HG03159 (cell line): Measurements from ENCODE around the gene CNOT1.
A peak's percentile ranks its signal among the peaks of the same experiment; 100 is the strongest.
"Not testable (repeated sequence)": the region's sequence is repeated elsewhere in the genome, so short reads cannot be mapped to it uniquely, and the experiment has no call there.

Source experiments
- ATAC-seq: cut with Tn5 transposase; IDR thresholded peaks from one replicate; pipeline ENCODE4 v1.9.1; 2021; ENCODE audit warnings: mild to moderate bottlenecking, moderate library complexity; ENCODE audit not compliant: unreplicated experiment

The CNOT1 gene

GRCh38 chr16:58503863-58504688 is 125.5 kb downstream of the CNOT1 start:
- ATAC-seq: no peak

DNA sequence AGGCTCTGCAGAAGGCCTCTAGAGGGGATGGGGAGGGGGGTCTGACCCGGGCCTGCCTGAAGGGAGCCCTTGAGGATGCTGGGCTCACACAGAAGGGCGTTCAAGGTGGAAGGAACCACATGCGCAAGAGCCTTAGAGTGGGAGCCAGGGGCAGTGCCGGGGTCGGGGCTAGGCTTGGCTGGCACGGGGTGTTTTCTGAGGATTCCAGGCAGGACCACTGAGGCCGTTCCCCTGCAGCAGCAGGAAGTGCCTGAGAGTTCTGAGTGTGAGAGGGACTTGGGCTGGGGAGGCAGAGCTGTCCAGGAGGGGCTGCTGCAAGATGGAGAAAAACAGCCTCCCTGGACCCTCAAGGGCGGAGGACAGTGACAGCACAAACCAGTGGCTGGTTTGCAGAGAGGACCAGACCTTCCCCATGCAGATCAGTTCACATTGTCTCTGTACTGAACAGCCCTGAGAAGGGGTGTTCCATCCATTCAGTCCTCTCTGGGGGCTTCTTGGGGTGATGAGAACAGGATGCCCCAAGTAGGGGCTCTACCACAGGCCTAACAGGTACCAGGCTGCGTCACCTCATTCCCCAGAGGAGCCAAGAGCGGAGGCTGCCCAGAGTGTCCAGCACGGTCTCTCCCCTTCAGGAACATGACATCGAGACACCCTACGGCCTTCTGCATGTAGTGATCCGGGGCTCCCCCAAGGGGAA is 126.3 kb downstream of the CNOT1 start:
- ATAC-seq: no peak

GRCh38 chr16:58502217-58502921 is 127.3 kb downstream of the CNOT1 start:
- ATAC-seq: no peak

DNA sequence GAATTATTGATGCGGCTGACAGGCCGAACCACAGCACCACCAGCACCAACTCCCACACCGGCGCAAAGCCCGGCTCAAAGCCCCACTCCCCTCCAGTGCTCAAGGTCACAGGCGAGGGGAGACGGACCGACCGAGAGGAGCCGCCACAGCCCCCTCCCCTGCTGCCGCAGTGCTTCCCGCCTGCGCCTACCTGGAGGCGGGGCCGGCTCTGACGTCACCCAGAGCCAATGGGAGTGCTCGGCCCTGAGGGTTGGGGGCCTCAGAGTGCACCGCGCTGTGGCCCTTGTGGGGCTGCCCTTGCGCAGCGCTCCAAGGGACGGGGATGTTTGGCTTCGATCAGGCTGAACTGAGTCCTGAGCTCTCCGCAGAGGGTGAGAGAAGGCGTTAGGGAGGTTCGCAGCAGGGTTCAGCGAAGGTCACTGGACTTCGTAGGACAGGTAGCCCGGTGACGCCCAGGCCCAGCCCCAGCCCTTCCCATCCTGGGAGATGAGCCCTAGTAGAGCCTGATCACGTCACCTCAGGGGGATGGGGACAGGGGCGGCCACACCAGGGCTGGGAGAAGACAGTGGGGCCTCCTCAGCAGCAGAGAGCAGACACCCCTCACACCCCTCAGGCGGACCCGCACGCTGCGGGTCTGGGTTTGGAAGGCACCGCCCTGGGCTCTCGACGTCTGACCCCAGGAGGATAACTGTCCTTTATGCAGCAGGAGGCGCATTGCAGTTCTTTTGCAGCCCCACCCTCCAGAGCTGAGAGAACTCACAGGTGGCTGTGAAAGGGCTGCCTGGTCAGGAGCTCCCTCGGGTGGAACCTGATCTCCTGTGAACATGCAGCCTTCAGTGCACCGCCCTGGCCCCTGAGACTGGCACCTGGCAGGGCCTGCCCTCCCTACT is 128.1 kb downstream of the CNOT1 start:
- no peak for ATAC-seq

- ATAC-seq: no peak
These were observed 129.0 kb downstream of the CNOT1 start for GRCh38 chr16:58500430-58501241.

- ATAC-seq: no peak
These were observed 129.8 kb downstream of the CNOT1 start, which contains the start of gene NDRG4 for GRCh38 chr16:58499615-58500351. NDRG4 (plus strand) TSS chr16:58500143; CDS start chr16:58500249, 106 bp downstream.

- no peak for ATAC-seq
These were observed 130.5 kb downstream of the CNOT1 start for GRCh38 chr16:58499092-58499511.

GRCh38 chr16:58498341-58499091 is 131.1 kb downstream of the CNOT1 start:
- ATAC-seq: no peak

DNA sequence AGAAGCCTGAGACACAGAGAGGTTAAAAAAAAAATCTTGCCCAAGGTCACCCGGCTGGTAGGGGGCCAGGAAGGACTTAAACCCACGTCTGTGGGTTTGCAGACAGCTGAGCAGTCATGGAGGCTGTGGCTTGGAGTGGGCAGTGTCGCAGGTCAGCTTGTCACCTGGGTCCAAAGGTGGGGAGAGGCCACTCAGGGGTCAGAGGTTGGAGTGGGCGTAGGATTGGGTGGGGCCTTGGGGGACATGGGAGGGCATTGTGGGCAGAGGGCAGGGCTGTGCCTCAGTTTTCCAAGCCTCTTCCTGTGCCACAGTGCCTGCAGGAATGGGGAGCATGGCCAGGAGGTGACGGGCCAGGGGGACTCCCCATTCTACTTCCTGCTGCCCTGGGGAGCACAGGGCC is 131.7 kb downstream of the CNOT1 start:
- ATAC-seq: no peak

DNA sequence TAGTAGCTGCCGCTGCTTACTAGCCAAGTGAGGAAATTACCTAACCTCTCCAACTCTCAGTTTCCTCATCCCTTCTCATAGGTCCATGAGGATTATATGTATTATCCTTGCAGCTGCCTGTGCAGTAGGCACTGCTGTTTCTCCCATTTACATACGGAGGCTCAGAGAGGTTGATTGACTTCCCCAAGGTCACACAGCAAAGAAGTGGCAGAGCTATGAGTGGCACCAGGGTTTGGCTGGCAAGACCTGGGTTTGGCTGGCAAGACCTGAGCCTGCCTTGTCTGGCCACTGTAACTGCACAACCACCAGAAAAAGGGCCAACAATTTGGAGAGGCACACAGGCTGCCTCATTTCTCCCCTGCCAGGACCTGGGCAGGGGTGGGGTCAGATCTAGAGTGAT is 132.2 kb downstream of the CNOT1 start:
- no peak for ATAC-seq

DNA sequence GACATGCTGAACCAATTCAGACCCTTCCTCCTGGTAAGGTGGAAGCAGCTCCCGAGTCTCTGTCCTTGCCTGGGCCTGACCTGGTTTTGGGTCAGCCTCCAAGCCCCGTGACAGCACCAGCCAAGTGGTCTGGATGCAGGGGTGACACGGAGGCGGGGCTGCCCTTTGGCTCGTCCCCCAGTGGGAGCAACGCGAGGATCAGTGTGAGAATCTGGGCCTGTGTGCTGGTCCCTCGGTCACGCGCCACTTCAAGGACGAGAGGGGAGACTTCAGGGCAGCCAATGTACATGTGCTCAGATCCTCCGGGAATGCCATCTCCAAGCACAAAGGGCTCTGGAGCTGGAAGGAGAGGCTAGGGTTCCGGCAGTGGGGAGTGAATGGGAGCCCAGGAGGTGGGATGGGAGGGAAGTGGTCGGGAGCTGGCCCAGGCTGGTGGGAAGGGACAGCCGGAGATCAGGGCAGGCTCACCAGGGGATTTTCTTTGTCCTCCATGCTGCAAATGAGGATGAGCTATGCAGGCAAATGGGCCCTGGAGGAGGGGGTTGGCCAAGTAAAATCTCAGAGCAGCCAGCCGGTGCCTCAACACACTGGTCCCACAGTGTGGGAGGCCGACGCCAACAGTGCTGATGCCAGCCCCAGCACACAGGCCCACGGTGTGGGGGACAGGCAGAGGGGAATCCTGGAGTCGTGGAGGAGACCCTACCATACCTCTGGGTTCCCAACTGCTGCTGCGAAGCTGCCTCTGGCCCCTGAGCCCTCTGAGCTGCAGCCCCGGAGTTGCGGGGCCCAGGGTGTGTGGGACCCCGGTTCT is 133.9 kb downstream of the CNOT1 start:
- no peak for ATAC-seq

DNA sequence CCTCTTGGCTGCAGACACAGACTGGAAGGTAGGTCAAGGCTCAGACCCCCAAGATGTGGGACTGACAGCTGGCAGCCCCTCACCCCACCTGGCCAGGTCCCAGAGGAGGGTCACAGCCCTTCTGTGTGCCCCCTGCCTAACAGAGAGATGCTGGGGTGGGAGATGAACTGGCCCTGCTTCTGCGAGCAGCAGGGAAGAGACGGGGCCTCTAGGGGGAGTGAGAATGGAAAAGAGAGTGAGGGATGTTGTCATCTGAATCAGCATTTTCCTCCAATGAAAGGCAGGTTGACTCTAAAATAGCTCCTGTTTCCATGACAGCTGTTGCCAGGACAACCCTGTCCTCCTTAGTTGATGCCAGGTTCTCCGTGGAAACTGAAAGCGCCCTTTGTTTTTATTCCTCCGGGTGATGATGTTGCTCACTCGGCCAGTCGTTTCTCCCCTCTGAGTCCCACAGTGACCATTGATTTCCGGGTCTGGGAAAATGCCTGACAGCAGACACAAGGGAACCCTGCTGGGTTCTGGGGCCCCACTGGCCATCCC is 134.6 kb downstream of the CNOT1 start:
- peak; percentile 64 for ATAC-seq

GRCh38 chr16:58493756-58494431 is 135.7 kb downstream of the CNOT1 start:
- no peak for ATAC-seq

DNA sequence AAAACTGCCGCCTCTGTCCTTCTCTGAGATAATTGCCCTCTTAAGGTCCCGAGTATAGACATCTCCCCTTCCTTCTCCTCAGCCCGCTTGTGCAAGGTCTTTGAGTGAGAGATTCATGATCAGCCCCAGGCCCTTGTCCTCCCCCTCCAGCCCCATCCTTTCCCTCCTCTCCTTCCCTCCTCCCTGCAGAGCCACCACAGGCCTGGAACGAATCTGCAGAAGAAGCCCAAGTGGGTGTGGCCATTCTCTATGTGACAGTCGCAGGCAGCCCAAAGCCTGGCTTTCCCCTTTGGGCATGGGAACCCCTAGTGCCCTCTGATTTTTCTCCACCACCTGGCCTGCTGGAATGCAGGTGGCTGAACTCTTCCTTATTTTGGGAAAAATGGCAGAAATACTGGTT is 136.9 kb downstream of the CNOT1 start:
- ATAC-seq: no peak

- no peak for ATAC-seq
These were observed 137.6 kb downstream of the CNOT1 start for GRCh38 chr16:58492066-58492465.

GRCh38 chr16:58490539-58490938 is 139.1 kb downstream of the CNOT1 start:
- not testable (repeated sequence) for ATAC-seq

- ATAC-seq: no peak
These were observed 139.6 kb downstream of the CNOT1 start for GRCh38 chr16:58490065-58490464.
